Endometrium (tissue), 2 donors: Measurements from ENCODE around the gene DCAF15.
"Not testable (repeated sequence)": the region's sequence is repeated elsewhere in the genome, so short reads cannot be mapped to it uniquely, and the experiment has no call there.

Experiments
- FAIRE-seq: peaks from 2 replicates; lab custom pipeline; 2012; peaks lifted over from hg19 to GRCh38; lab: Jason Lieb, UNC
- donor health status: control.
- donor health status: control.

The DCAF15 gene

DNA sequence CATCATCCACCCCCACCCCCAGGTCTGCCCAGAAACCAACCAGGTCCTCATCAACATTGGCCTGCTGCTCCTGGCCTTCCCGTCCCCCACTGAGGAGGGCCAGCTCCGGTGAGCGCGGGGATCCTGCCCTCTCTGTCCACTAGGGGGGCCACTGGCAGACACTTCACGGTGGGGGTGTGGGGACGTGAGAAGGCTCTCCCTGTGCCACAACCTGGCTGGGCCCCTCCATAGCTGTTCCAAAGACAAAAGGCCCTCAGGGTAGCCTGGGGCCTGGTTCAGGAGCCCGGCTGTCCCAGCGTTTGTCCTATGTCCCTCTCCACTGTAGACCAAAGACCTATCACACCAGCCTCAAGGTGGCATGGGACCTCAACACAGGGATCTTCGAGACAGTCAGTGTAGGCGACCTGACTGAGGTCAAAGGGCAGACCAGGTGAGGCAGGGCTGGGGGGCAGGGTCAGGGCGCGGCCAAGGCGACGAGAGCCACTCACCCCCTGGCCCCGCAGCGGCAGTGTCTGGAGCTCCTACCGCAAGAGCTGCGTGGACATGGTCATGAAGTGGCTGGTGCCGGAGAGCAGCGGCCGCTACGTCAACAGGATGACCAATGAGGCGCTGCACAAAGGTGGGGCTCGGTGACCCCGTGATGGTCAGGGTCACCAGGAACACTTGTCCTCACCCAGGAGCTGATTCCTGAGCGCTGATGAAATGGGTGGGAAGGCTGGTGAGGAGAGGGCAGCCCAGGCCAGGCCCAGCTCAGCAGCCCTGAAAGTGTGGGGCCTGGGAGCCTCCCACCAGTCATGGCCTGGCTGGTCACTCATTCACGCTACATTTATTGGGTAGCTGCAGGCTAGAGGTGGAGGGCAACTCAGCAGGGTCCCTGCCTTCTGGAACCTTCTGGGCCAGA, 7.9 kb downstream of the DCAF15 start:
- no peak for FAIRE-seq

DNA sequence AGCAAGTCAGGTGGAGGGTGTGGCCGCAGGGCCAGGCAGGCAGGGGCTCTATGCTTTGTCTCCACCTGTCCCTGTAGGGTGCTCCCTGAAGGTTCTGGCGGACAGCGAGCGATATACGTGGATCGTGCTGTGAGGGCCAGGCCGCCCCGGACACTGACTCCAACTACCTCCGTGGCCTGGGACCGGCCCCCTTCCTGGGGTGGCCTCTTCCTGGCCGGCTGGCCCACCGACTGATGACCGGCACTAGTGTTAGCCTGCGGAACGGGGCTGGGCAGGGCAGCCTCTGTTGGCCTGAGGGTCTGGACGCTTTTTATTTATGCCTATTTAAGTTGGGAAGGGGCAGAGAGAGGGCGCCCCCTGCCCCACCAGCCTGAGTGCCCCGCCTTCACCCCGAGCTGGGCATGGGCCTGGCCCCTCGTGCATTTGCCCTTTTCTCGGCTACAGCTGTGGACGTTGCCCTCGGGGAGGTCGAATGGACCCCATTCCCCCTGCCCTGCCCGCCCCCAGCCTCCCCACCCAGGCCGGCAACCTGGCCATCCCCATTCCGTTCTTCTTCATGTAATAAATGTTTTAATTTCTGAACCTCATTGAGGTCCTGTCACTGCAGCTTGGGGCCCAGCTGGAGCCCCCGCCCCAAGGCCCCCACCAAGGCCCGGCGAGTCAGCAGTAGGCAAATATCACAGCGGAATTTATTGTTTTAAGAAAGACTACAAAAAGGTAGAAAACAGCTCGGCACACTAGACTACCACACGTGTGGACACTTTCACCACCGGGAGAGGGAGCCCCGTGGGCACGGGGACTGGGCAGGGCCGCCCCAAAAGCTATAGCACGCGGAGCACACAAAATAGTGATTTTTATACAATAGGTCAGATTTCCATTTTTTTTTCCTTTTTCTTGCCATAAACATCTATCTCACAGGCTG, 8.8 kb downstream of the DCAF15 start:
- FAIRE-seq, result no peak

DNA sequence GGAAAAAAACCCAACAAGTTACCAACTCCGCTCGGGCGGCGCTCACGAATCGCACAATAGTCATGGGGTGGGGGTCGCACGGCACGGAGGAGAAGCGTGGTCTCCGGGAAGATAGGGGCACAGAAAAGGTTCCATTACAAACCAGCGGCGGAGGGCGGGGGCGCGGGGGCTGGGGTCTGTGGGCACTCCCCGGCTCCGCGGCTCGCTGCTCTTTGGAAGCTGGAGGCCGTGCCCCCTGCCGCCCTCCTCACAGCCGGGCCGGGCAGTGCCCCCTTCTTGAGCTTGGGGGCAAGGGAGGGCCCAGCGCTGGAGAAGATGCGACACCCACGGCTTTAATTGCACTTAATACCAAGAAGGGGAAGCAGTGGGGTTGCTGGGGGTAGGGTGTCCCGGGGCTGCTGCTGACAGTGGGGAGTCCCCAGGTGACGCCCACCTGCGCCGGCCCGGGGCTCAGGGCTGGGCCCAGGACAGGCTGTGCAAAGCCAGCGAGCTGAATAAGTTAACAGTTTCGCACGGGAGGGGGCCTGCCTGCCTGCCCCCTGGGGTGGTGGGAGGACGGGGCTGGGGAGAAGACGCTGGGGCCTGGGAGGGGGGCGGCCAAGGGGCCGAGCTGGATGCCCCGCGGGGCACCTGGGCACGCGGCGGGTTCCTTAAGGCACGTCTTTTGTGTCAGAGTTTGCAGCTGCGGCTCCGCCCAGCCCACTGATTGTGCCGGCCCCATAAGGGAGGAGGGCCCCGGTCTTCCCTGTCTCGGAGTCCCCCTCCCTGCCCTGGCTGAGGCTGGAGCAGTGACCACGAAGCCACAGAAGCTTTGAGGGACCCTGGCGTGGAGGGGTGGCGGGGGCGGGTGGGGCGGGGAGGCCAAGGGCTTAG, 9.8 kb downstream of the DCAF15 start:
- no peak for FAIRE-seq

DNA sequence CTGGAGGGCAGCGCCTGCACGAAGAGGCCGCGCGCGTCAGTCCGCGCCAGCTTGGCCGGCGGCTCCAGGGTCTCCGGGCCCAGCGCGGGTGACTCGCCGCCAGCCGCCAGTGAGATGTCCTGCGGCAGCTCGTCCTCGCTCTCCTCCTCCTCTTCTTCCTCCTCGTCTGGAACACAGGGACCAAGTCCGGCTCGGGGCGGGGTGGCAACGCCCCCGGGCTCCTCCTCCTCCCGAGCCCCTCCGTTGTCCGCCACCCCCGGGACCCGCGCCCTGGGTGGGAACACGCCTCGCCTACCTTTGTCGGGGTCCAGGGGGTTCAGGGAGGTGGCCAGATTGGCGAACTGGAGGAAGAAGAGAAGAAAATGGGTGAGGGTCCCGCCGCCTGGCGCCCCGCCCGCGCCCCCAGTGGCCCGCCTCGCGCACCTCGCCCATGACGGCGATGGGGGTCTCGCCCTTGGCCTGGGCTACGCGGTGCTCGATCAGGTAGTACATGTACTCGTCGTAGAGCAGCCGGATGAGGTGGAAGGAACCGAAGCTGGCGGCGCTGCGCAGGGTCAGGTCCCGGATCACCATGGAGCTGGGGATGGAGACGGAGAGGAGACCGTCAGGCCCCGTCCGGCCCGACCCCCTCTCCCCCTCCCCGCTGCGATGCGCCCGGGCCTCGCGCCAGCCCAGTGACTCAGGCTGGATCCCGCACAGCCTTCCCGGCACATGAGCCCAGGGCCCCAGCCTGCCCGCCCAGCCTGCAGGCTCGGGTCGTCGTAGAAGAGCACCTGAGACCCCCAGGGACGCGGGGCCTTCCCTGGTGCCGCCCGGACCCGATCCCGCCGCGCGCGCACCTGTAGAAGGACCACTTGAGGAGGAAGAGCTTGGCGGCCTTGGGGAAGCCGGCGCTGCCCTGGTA, 10.6 kb downstream of the DCAF15 start:
- no peak for FAIRE-seq

DNA sequence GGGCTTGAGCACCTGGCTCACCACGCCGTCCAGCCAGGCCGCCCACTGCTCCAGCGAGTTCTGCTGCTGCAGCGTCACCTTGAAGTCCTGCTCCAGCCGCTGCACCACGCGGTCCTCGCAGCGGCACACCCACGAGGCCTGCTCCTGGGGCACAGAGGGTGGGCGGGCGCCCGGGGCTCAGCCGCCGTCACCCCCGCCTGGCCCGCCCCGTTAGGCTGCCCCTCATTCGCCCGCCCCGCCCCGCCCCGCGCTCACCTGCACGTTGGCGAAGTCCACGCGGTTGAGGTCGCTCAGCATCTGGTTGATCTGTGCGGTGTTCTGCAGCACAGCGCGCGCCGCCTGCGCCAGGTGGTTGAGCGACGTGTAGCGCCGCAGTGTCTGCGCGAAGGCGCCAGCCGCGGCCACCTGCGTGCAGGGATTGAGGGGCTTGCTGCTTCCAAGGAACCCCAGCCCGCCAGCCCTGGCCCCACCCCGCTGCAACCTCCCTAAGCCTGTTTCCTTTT, 11.3 kb downstream of the DCAF15 start:
- FAIRE-seq, result no peak

DNA sequence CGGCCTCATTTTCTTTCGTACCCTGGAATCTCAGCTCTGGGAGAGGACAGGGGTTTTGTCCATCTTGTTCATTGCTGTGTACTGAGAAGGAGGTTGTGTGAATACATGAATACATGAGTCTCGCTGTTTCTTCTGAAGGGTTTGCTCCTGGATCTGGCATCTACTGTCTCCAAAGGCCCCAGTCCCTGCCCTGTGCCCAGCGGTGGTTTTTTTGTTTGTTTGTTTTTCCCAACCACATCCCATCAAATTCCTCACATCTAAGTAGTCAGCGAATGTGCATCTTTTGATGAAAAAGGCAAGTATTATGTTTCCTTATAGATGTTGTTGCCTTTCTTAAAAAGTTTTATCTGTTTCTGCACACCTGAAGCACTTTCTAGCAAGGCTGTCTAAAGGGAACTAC, 12.5 kb downstream of the DCAF15 start:
- FAIRE-seq, result no peak

DNA sequence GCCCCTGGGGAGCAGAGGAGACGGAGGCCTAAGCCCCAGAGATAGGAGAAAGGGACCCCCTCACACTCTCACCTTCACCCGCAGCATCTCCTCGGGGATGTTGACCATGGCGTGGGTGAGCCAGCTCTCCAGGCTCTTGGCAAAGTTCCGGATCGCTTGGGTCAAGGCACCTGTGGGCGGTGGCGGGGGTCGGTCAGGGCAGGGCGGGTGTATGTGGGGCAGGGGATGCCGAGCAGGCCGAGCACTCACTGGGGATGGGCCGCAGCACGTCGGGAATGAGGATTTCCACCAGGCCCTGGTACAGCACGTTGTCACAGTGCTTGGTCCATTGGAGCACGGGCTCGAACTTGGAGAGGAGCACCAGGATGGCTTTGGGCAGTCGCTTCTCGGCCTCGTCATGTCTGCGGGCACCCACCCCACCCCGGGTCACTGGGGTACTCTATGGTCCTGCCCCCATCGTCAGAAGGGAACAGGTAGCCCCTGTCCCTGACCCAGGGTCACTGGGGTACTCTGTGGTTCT, 13.1 kb downstream of the DCAF15 start:
- FAIRE-seq, result no peak

DNA sequence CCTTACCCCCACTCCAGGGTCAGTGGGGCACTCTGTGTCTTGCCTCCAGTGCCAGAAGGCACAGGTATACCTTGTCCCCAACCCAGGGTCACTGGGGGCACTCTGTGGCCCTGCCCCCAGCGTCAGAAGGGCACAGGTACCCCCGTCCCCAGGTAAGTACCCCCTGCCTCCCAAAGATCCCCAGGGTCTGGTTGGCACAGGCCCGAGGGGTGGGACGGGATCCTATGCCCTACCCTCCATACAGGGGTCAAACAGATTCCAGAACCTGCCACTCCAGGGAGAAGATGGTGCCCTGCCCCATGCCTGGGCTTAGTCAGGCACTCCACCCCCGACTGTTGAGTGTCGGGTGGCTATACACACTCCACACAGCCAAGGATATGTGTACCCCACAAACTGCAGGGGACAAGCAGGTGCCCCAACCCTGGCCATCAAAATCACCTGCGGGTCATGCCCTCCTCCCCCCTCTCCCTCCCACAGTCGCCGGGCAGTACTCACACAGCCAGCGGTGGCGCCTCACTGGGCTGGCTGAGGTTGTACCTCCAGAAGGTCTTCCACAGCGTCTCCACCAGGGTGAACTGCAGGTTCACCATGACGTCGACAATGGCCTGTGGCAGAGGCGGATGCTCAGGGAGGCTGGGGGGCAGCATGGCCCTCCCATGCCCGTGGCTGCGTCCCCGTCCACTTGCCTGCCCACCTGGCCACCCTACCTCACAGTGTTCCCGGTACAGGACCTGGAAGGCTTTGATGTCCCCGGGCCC, 13.8 kb downstream of the DCAF15 start:
- no peak for FAIRE-seq

DNA sequence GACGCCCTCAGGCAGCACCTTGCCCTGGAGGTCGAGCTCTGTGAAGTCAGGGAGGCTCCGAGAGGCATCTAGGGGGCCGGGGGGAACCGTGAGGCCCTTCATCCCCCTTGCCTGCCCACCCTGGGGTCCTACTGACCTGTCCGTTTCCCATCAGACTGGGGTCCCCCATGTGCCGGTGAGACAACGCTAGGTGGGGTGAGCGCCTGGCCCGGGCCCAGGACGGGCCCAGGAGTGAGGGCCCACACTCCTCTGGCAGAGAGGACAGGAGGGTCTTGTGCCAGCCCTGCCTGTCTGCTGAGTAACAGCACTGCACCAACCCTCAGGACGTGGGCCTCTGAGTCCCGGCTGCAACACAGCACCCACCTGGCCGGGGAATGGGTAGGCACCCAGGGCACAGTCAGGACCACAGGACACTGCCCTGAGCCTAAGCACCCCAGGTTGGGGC, 14.4 kb downstream of the DCAF15 start:
- FAIRE-seq, result no peak

DNA sequence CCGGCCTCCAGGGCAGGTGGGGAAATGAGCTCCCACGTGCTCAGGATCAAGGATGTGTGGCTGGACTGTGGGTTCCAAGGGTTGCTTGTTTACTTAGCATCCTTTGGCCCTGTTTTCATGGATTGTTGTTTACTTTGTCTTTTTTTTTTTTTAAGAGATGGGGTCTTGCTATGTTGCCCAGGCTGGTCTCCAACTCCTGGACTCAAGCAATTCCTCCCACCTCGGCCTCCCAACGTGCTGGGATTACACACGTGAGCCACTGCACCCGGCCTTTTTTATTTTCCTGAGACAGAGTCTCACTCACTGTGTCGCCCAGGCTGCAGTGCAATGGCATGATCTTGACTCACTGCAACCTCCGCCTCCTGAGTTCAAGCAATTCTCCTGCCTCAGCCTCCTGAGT, 14.9 kb downstream of the DCAF15 start:
- FAIRE-seq, result not testable (repeated sequence)

DNA sequence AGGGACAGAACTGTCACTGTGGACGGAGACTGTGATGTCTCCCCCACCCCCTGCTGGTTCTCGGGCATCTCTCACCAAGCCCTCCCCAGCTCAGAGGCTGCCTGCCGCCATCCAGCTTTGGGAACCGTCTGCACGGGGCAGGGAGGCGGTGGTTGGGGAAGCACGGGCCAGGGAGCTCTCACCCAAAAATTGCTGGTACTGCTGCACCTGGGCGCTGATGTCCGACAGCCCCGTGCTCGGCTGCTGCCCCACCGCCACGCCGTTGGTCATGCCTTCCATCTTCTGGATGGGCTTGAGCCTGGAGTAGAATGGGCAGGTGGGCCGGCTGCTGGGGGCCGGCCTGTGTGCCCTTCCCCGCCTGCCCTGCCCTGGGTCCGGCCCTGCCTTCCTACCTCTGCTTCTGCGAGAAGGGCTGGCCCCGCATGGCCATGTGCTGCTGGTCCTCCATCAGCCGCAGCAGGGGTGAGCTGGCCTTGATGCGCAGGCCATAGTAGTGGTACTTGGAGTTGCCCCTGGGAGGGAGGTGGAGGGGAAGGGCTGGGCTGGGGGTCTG, 16.1 kb downstream of the DCAF15 start:
- FAIRE-seq, result no peak

DNA sequence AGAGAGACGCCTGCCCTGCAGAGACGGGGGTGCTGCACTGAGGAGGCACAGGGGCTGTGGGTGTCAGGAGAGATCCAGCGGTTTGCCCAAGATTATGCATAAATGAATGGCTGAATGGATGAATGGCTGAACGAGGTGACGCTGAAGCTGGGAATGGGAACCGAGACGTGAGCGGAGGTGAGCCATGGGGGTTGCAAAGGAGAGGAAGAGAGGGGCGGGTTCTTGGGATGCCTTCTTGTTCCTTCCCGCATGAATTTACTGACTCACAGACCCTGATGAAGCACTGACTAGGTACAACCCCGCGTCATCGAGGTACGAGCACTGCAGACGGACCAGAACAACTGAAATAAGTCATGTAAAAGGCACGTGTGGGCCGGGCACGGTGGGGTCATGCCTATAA, 16.7 kb downstream of the DCAF15 start:
- FAIRE-seq, result no peak

DNA sequence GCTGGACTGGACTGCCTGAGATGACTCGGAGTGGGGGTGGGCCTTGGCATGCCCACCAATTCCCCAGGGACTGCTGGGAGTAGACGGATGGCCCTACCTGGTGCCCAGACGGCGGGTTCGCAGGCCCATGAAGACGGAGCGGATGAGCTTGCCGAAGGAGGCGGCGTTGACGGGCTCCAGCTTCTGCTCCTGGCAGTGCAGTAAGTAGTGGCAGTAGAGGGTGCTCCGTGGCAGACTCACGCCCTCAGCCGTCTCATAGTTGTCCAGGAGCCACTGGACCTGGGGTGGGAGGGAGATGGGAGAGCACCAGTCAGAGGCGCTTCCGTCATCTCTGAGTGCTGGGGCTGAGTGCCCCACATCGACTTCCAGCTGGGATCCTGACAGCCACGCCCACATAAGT, 17.6 kb downstream of the DCAF15 start:
- FAIRE-seq, result no peak

DNA sequence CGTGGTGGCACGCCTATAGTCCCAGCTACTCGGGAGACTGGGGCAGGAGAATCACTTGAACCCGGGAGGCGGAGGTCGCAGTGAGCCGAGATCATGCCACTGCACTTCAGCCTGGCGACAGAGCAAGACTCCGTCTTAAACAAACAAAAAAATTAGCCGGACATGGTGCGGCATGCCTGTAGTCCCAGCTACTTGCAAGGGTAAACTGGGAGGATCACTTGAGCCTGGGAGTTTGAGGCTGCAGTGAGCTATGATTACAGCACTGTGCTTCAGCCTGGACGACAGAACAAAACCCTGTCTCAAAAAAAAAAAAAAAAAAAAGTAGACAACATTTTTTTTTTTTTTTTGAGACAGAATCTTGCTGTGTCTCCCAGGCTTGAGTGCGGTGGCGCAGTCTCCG, 19.6 kb downstream of the DCAF15 start:
- FAIRE-seq, result not testable (repeated sequence)

DNA sequence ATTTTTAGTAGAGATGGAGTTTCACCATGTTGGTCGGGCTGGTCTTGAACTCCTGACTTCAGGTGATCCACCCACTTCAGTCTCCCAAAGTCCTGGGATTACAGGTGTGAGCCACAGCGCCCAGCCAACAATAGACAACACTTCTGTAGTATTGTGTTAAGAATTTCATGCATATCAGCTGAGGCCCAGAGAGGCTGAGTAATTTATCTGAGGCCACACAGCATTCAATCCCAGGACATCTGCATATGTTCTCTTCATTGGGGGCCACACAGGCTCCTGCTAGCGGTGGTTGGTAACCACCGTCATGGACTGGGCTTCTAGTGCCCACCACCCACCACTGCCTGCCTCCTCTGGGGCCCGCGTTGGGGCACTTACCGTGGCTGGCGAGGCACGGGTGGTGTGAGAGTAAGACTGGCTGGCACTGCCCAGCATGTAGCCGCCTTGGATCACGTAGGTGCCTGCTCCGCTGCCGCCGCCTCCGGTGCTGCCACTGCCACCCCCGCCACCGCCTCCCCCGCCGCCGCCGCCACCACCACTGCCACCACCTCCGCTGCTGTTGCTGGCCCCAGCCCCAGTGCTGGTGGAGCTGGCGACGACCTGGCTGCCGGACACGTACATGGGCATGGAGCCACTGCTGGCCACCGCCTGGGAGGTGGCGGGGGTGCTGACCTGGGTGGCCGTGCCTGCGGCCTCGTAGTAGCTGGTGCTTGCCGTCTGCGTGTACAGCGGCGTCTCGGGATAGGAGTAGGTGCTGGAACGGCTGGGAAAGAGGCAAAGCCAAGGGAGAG, 20.3 kb downstream of the DCAF15 start:
- FAIRE-seq, result no peak

DNA sequence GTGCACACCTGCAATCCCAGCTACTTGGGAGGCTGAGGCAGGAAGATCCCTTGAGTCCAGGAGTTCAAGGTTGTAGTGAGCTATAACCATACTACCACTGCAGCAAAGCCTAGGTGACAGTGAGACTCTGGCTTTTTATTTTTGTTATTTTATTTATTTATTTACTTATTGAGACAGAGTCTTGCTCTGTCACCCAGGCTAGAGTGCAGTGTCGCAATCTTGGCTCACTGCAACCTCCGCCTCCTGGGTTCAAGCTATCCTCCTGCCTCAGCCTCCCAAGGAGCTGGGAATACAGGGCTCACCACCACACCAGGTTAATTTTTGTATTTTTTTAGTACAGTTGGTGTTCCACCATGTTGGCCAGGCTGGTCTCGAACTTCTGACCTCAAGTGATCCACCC, 21.2 kb downstream of the DCAF15 start:
- FAIRE-seq, result not testable (repeated sequence)

DNA sequence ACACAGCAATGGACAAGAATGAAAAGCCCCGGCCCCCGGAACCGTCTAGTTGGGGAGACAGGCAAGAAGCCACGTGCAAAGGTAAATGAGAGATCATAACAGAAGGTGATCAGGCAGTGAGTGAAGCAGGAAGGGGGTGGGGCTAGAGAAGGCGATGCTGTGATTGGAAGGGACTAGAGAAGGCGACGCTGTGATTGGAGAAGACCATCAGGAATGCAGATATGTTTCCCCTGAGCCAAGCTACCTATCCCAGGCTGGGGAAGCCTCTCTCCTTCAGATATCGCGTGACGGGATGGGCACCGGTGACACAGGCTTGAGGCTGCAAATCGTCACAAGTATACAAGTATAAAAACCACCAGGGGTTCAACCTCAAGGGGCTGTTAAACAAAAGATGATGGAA, 21.8 kb downstream of the DCAF15 start:
- no peak for FAIRE-seq

DNA sequence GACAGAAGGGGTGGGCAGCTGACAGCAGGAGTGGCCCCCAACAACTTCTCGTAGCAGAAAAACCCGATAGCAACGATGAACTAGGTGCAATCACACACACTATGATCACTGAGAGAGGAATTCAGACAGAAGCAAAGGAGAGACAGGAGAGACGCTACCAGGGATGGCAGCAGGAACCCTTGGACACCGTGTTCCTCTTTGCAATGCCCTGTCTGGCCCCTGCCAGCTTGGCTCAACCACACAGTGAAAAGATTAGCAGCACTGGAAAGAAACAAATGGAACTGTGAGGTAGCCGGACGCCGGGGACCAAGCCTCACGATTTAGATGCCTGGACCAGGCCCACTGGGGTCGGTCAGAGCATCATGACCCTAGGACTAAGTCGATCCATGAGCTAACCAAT, 23.6 kb downstream of the DCAF15 start:
- no peak for FAIRE-seq

DNA sequence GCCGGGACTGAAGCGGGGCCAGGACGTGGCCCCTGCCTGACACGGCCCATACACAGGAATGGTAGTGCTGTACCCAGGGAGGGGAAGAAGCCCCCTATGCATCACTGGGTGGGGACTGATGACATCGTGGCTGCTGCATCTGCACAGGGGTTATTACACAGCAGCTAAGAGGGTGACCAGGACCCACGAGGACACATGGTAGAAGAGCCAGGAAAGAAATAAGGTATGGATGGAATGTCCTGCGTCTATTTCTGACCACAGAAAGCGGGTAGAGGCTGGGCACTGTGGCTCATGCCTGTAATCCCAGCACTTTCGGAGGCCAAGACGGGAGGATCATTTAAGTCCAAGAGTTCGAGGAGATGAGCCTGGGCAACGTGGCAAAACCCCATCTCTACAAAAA, 24.1 kb downstream of the DCAF15 start:
- no peak for FAIRE-seq
